IPS-18a (cell line): ENCODE measurements around the gene USP17L17.
"Not testable (repeated sequence)": the region's sequence is repeated elsewhere in the genome, so short reads cannot be mapped to it uniquely, and the experiment has no call there.

Source experiments
- H3K27ac ChIP-seq: one replicate; pipeline ENCODE4 v1.5.1; 2013; ENCODE audit warnings: low read length
- H3K27me3 ChIP-seq: one replicate; pipeline ENCODE4 v1.6.1; 2013; ENCODE audit warnings: mild to moderate bottlenecking, low read length; ENCODE audit not compliant: control insufficient read depth, insufficient read depth
- H3K36me3 ChIP-seq: one replicate; pipeline ENCODE4 v1.6.1; 2013; ENCODE audit warnings: low read depth, low read length; ENCODE audit not compliant: control insufficient read depth
- H3K4me1 ChIP-seq: one replicate; pipeline ENCODE4 v1.6.1; 2013; ENCODE audit warnings: low read depth, low read length; ENCODE audit not compliant: control insufficient read depth
- H3K4me3 ChIP-seq: one replicate; pipeline ENCODE4 v1.5.1; 2013; ENCODE audit warnings: low read length
- H3K9ac ChIP-seq: one replicate; pipeline ENCODE4 v1.6.1; 2013; ENCODE audit warnings: mild to moderate bottlenecking, low read length, moderate library complexity
- H3K9me3 ChIP-seq: one replicate; pipeline ENCODE4 v1.6.1; 2013; ENCODE audit warnings: low read depth, low read length; ENCODE audit not compliant: control insufficient read depth

The USP17L17 gene

GRCh38 chr4:9243579-9243978 is at the start of gene USP17L17:
USP17L17 (plus strand) TSS chr4:9243879; CDS start chr4:9243879, 0 bp downstream.
- not testable (repeated sequence) for H3K36me3 ChIP-seq, H3K27me3 ChIP-seq, H3K4me3 ChIP-seq, H3K9me3 ChIP-seq, H3K9ac ChIP-seq, H3K4me1 ChIP-seq, H3K27ac ChIP-seq

DNA sequence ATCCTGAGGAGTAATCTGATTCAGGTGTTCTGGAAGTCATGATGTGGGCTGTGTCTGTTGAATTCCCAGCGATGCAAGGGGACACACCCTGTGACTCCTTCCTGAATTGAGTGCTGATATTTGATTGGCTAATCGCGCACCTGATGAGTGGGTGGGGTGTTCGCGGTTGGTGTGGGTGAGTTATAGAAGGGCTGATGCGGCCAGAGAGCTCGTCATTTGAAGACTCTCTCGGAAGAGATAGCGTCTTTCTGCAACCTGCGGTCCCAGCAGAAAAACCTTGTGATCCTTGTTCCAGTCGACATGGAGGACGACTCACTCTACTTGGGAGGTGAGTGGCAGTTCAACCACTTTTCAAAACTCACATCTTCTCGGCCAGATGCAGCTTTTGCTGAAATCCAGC is 33.3 kb upstream of the USP17L17 start, which contains the start of gene USP17L10:
Gene USP17L10, plus strand, starts transcription at position 301 of the 400 bp plus-strand sequence. Its CDS starts 0 bp downstream, at position 301.
- not testable (repeated sequence) for H3K9me3 ChIP-seq, H3K9ac ChIP-seq, H3K36me3 ChIP-seq, H3K27me3 ChIP-seq, H3K27ac ChIP-seq, H3K4me3 ChIP-seq, H3K4me1 ChIP-seq

- not testable (repeated sequence) for H3K4me1 ChIP-seq, H3K9me3 ChIP-seq, H3K9ac ChIP-seq, H3K27ac ChIP-seq, H3K27me3 ChIP-seq, H3K36me3 ChIP-seq, H3K4me3 ChIP-seq
Observed at GRCh38 chr4:9214701-9215100, 29.0 kb upstream of the USP17L17 start.

- not testable (repeated sequence) for H3K4me3 ChIP-seq, H3K4me1 ChIP-seq, H3K9ac ChIP-seq, H3K36me3 ChIP-seq, H3K27ac ChIP-seq, H3K9me3 ChIP-seq, H3K27me3 ChIP-seq
Observed at GRCh38 chr4:9215105-9215504, 28.6 kb upstream of the USP17L17 start, which contains the start of gene USP17L11. USP17L11 (plus strand) TSS chr4:9215405; CDS start chr4:9215405, 0 bp downstream.

GRCh38 chr4:9219852-9220251 is 23.8 kb upstream of the USP17L17 start, which contains the start of gene USP17L12:
USP17L12 (plus strand) TSS chr4:9220152; CDS start chr4:9220152, 0 bp downstream.
- not testable (repeated sequence) for H3K4me1 ChIP-seq, H3K4me3 ChIP-seq

GRCh38 chr4:9224596-9224995 is 19.1 kb upstream of the USP17L17 start, which contains the start of gene USP17L13:
USP17L13 (plus strand) TSS chr4:9224896; CDS start chr4:9224896, 0 bp downstream.
- not testable (repeated sequence) for H3K27me3 ChIP-seq, H3K9me3 ChIP-seq, H3K4me3 ChIP-seq, H3K27ac ChIP-seq, H3K9ac ChIP-seq, H3K36me3 ChIP-seq, H3K4me1 ChIP-seq

More at GRCh38 chr4:9219852-9220251, 23.8 kb upstream of the USP17L17 start, which contains the start of gene USP17L12:
- not testable (repeated sequence) for H3K9ac ChIP-seq, H3K27me3 ChIP-seq, H3K9me3 ChIP-seq, H3K27ac ChIP-seq, H3K36me3 ChIP-seq

DNA sequence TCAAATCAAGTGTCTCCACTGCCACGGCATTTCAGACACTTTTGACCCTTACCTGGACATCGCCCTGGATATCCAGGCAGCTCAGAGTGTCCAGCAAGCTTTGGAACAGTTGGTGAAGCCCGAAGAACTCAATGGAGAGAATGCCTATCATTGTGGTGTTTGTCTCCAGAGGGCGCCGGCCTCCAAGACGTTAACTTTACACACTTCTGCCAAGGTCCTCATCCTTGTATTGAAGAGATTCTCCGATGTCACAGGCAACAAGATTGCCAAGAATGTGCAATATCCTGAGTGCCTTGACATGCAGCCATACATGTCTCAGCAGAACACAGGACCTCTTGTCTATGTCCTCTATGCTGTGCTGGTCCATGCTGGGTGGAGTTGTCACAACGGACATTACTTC is 13.4 kb upstream of the USP17L17 start:
- H3K27me3 ChIP-seq, H3K9me3 ChIP-seq, H3K27ac ChIP-seq, H3K9ac ChIP-seq, H3K4me3 ChIP-seq, H3K4me1 ChIP-seq, H3K36me3 ChIP-seq: not testable (repeated sequence)

DNA sequence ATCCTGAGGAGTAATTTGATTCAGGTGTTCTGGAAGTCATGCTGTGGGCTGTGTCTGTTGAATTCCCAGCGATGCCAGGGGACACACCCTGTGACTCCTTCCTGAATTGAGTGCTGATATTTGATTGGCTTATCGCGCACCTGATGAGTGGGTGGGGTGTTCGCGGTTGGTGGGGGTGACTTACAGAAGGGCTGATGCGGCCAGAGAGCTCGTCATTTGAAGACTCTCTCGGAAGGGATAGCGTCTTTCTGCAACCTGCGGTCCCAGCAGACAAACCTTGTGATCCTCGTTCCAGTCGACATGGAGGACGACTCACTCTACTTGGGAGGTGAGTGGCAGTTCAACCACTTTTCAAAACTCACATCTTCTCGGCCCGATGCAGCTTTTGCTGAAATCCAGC is 9.6 kb upstream of the USP17L17 start, which contains the start of gene USP17L15:
Gene USP17L15, plus strand, starts transcription at position 301 of the 400 bp plus-strand sequence. Its CDS starts 0 bp downstream, at position 301.
- not testable (repeated sequence) for H3K4me1 ChIP-seq, H3K9me3 ChIP-seq, H3K9ac ChIP-seq, H3K27ac ChIP-seq, H3K4me3 ChIP-seq, H3K36me3 ChIP-seq, H3K27me3 ChIP-seq

DNA sequence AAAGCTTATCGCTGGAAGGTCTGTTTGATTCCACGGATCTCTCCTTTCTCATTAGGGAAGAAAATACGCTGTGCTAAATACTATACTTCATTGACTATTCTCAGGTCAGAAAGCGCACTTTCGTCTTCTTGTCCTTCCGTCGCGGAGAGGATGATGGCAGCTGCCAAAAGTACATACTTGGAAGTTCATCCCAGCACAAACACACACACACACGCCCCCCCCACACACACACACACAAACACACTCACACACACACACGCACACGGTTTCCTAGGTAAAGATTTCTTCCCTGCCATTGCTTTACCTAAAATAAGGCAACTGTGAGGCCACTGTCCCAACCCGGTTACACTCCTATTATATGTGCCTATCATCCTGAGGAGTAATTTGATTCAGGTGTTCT is 5.2 kb upstream of the USP17L17 start:
- H3K27ac ChIP-seq, H3K9me3 ChIP-seq, H3K4me1 ChIP-seq, H3K36me3 ChIP-seq, H3K27me3 ChIP-seq, H3K4me3 ChIP-seq, H3K9ac ChIP-seq: not testable (repeated sequence)

DNA sequence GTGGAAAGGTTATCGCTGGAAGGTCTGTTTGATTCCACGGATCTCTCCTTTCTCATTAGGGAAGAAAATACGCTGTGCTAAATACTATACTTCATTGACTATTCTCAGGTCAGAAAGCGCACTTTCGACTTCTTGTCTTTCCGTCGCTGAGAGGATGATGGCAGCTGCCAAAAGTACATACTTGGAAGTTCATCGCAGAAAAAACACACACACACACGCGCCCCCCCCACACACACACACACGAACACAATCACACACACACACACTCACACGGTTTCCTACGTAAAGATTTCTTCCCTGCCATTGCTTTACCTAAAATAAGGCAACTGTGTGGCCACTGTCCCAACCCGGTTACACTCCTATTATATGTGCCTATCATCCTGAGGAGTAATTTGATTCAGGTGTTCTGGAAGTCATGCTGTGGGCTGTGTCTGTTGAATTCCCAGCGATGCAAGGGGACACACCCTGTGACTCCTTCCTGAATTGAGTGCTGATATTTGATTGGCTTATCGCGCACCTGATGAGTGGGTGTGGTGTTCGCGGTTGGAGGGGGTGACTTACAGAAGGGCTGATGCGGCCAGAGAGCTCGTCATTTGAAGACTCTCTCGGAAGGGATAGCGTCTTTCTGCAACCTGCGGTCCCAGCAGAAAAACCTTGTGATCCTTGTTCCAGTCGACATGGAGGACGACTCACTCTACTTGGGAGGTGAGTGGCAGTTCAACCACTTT is 4.4 kb downstream of the USP17L17 start, which contains the start of gene USP17L18:
Gene USP17L18, plus strand, starts transcription at position 678 of the 728 bp plus-strand sequence. Its CDS starts 0 bp downstream, at position 678.
- not testable (repeated sequence) for H3K27me3 ChIP-seq, H3K4me3 ChIP-seq, H3K27ac ChIP-seq, H3K9ac ChIP-seq, H3K36me3 ChIP-seq, H3K9me3 ChIP-seq, H3K4me1 ChIP-seq

- H3K27ac ChIP-seq: not testable (repeated sequence)
Observed at GRCh38 chr4:9253078-9253477, 9.4 kb downstream of the USP17L17 start, which contains the start of gene USP17L19. USP17L19 (plus strand) TSS chr4:9253378; CDS start chr4:9253378, 0 bp downstream.

DNA sequence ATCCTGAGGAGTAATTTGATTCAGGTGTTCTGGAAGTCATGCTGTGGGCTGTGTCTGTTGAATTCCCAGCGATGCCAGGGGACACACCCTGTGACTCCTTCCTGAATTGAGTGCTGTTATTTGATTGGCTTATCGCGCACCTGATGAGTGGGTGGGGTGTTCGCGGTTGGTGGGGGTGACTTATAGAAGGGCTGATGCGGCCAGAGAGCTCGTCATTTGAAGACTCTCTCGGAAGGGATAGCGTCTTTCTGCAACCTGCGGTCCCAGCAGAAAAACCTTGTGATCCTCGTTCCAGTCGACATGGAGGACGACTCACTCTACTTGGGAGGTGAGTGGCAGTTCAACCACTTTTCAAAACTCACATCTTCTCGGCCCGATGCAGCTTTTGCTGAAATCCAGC is 14.1 kb downstream of the USP17L17 start, which contains the start of gene USP17L20:
Gene USP17L20, plus strand, starts transcription at position 301 of the 400 bp plus-strand sequence. Its CDS starts 0 bp downstream, at position 301.
- H3K4me3 ChIP-seq, H3K9ac ChIP-seq, H3K4me1 ChIP-seq, H3K27me3 ChIP-seq, H3K27ac ChIP-seq, H3K9me3 ChIP-seq, H3K36me3 ChIP-seq: not testable (repeated sequence)

More at GRCh38 chr4:9253078-9253477, 9.4 kb downstream of the USP17L17 start, which contains the start of gene USP17L19:
- H3K9ac ChIP-seq, H3K4me3 ChIP-seq, H3K36me3 ChIP-seq, H3K4me1 ChIP-seq, H3K9me3 ChIP-seq, H3K27me3 ChIP-seq: not testable (repeated sequence)
